ENCODE results near the gene COTL1. TPM values are rescaled to one million over a fixed set of nuclear protein-coding genes. Genes with fewer than 3 reads are reported as not detected.

COTL1 gene
- total RNA-seq, 2 experiments from 2014 or later, result 664 to 677 TPM

GRCh38 chr16:84566545-84567257 lies 51.2 kb downstream of the COTL1 start:
- Mint-ChIP-seq H3K4me1 (ENCODE audit: low read depth) (peaks cover 24% of the 10 kb centered on the region), H3K9me3 (peaks cover 10% of the 10 kb centered on the region), H3K36me3 (ENCODE audit: low read depth) (peaks cover 76% of the 10 kb centered on the region), H3K27ac (peak overlapping the region; percentile 18), H3K4me3 (no peak overlapping the region), H3K27me3 (no peaks in the 10 kb centered on the region)
- DNase-seq (no peak), ATAC-seq (no peak)
- CTCF ChIA-PET, result interaction anchor here (1.1 to 2.1 kb wide), 3 partner anchors 13 to 172 kb away, joined by 3 to 4 read pairs (median 3); no protein-coding TSS in a partner anchor
- POLR2A ChIA-PET, result interaction anchor here (0.8 to 1.1 kb wide), 2 partner anchors 12 to 27 kb away, joined by 3 to 4 read pairs; no protein-coding TSS in a partner anchor
- intact Hi-C loops (cut with micrococcal nuclease), result no loop called here
- TF ChIP-seq, protein P1, sequence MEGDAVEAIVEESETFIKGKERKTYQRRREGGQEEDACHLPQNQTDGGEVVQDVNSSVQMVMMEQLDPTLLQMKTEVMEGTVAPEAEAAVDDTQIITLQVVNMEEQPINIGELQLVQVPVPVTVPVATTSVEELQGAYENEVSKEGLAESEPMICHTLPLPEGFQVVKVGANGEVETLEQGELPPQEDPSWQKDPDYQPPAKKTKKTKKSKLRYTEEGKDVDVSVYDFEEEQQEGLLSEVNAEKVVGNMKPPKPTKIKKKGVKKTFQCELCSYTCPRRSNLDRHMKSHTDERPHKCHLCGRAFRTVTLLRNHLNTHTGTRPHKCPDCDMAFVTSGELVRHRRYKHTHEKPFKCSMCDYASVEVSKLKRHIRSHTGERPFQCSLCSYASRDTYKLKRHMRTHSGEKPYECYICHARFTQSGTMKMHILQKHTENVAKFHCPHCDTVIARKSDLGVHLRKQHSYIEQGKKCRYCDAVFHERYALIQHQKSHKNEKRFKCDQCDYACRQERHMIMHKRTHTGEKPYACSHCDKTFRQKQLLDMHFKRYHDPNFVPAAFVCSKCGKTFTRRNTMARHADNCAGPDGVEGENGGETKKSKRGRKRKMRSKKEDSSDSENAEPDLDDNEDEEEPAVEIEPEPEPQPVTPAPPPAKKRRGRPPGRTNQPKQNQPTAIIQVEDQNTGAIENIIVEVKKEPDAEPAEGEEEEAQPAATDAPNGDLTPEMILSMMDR (IDR thresholded peaks at IDR 0.05), result no peak

GRCh38 chr16:84565669-84566495 lies 52.0 kb downstream of the COTL1 start:
- no peak overlapping the region for H3K4me3 Mint-ChIP-seq
- peaks cover 68% of the 10 kb centered on the region for H3K36me3 Mint-ChIP-seq (ENCODE audit: low read depth)
- no peak overlapping the region for H3K27ac Mint-ChIP-seq
- DNase-seq, result no peak
- CTCF ChIA-PET, result interaction anchor here (2.1 kb wide), 1 partner anchor 12 kb away, joined by 4 read pairs; no protein-coding TSS in a partner anchor
- TF ChIP-seq, protein P1 (IDR thresholded peaks at IDR 0.05), result no peak
- intact Hi-C loops (cut with micrococcal nuclease), result no loop called here
- peaks cover 4% of the 10 kb centered on the region for H3K9me3 Mint-ChIP-seq
- no peak for ATAC-seq
- H3K27me3 Mint-ChIP-seq, result no peaks in the 10 kb centered on the region
- POLR2A ChIA-PET, result interaction anchor here (1.1 to 1.4 kb wide), 2 partner anchors 35 to 43 kb away, joined by 3 read pairs; no protein-coding TSS in a partner anchor
- peaks cover 21% of the 10 kb centered on the region for H3K4me1 Mint-ChIP-seq (ENCODE audit: low read depth)

DNA sequence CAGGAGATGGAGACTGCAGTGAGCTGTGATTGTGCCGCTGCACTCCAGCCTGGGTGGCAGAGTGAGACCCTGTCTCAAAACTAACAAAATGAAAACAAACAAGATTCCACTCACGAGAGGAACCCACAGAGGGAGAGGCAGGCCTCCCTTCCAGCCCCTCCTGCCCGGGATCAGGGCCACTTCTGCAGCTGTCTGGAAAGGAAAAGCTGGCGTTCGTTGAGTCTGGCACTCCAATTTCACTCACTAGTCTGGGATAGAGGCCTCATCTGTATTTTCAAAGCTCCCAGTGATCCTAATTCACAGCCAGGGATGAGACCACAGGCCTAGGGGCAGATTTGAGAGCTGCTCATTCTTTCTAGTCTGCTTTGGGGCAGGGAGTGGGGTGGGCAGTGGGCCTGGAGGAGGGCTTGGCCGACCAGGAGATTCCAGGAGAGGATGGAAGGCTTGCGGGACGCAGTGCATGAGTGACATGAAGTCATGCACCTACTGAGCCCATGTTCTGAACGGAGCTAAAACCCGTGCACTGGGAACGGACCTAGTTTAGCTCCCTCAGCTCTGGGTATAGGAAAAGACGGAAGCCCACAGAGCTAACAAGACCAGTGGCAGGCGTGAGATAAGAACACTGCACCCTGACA lies 54.0 kb downstream of the COTL1 start:
- TF ChIP-seq, protein P1 (IDR thresholded peaks at IDR 0.05), result no peak
- Mint-ChIP-seq H3K4me3 (no peak overlapping the region), H3K27me3 (no peaks in the 10 kb centered on the region), H3K36me3 (ENCODE audit: low read depth) (peaks cover 54% of the 10 kb centered on the region), H3K4me1 (ENCODE audit: low read depth) (peaks cover 13% of the 10 kb centered on the region), H3K27ac (no peak overlapping the region), H3K9me3 (no peaks in the 10 kb centered on the region)
- ChIA-PET POLR2A (interaction anchor here (1.4 to 2.9 kb wide), 2 partner anchors 10 to 45 kb away, joined by 3 to 11 read pairs; no protein-coding TSS in a partner anchor), CTCF (interaction anchor here (0.6 to 1.4 kb wide), 4 partner anchors 8 to 175 kb away, joined by 3 to 5 read pairs (median 4); no protein-coding TSS in a partner anchor)
- DNase-seq, result no peak
- intact Hi-C loops (cut with micrococcal nuclease), result no loop called here
- no peak for ATAC-seq

DNA sequence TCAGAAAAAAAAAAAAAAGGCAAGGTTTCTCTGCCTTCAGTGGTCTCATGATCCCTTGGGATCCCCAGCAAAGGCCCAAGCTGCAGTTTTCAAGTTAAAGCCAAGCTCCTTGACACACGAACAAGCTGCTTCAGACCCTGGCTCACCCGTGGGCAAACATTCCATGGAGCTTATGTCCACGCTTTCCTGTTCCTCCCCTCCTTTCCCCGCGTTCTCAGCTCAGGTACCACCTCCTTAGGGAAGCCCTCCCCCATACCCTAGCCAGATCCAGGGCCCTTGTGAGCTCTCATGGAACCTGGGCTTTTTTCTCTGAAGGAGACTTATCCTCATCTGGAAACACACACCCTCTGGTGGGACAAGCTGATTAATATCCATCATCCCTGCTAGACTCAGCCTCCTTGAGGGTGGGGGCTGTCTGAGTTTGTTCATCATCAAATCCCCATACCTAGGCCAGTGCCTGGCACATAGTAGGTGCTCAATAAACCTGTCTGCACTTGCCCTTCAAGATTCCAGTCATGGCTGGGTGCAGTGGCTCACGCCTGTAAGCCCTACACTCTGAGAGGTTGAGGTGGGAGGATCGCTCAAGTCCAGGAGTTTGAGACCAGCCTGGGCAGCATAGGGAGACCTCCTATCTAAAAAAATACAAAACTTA lies 54.7 kb downstream of the COTL1 start:
- H3K4me3 Mint-ChIP-seq, result no peak overlapping the region
- H3K36me3 Mint-ChIP-seq (ENCODE audit: low read depth), result peaks cover 47% of the 10 kb centered on the region
- intact Hi-C loops (cut with micrococcal nuclease), result no loop called here
- peaks cover 7% of the 10 kb centered on the region for H3K4me1 Mint-ChIP-seq (ENCODE audit: low read depth)
- peak overlapping the region; percentile 28 for H3K27ac Mint-ChIP-seq
- POLR2A ChIA-PET, result interaction anchor here (2.9 kb wide), 1 partner anchor 10 kb away, joined by 11 read pairs; no protein-coding TSS in a partner anchor
- TF ChIP-seq, protein P1 (IDR thresholded peaks at IDR 0.05), result no peak
- CTCF ChIA-PET, result interaction anchor here (0.6 to 1.4 kb wide), 4 partner anchors 7 to 408 kb away, joined by 3 to 5 read pairs (median 4); no protein-coding TSS in a partner anchor
- DNase-seq (no peak), ATAC-seq (no peak)
- H3K27me3 Mint-ChIP-seq, result no peaks in the 10 kb centered on the region
- no peaks in the 10 kb centered on the region for H3K9me3 Mint-ChIP-seq
